ENCODE results near the gene MAGIX. TPM values are rescaled to one million over a fixed set of nuclear protein-coding genes. Genes with fewer than 3 reads are reported as not detected.

The MAGIX gene
- total and polyA plus RNA-seq, 2 of the 4 experiments (the other 2 are of a cell fraction) = 0.72 to 1.1 TPM

DNA sequence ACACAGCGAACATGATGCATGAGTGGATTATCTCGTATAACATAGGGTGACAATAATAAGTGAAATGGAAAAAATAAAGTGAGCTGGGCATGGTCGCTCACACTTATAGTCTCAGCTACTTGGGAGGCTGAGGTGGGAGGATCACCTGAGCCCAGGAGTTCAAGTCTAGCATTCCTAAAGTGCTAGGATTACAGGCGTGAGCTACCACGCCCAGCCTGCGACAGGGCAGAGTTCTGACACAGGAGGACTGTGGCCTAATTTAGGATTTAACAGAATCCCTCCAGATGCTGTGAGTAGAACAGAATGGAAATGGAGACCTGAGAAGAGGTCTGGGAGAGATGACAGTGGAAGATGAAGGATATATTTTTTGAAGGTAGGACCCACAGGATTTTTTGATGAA is 27.0 kb downstream of the MAGIX start:
- no peak for TF ChIP-seq MXI1 (IDR thresholded peaks at IDR 0.05; ENCODE audit: borderline replicate concordance, low read depth, low read length)
- no peak for TF ChIP-seq NFE2L2 (IDR thresholded peaks at IDR 0.05; ENCODE audit: low read depth, low read length)
- TF ChIP-seq POLR2A (IDR thresholded peaks at IDR 0.05; ENCODE audit: low read depth, low read length) = no peak
- TF ChIP-seq BHLHE40 (IDR thresholded peaks at IDR 0.05; ENCODE audit: low read depth, low read length) = no peak
- TF ChIP-seq, protein P1, sequence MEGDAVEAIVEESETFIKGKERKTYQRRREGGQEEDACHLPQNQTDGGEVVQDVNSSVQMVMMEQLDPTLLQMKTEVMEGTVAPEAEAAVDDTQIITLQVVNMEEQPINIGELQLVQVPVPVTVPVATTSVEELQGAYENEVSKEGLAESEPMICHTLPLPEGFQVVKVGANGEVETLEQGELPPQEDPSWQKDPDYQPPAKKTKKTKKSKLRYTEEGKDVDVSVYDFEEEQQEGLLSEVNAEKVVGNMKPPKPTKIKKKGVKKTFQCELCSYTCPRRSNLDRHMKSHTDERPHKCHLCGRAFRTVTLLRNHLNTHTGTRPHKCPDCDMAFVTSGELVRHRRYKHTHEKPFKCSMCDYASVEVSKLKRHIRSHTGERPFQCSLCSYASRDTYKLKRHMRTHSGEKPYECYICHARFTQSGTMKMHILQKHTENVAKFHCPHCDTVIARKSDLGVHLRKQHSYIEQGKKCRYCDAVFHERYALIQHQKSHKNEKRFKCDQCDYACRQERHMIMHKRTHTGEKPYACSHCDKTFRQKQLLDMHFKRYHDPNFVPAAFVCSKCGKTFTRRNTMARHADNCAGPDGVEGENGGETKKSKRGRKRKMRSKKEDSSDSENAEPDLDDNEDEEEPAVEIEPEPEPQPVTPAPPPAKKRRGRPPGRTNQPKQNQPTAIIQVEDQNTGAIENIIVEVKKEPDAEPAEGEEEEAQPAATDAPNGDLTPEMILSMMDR (conservative IDR thresholded peaks at IDR 0.05; ENCODE audit: low read depth, low read length) = no peak
- no peak for TF ChIP-seq FOS (IDR thresholded peaks at IDR 0.05; ENCODE audit: low read depth, low read length)
- TF ChIP-seq RFX5 (IDR thresholded peaks at IDR 0.05; ENCODE audit: low read depth, low read length) = no peak
- no peak for TF ChIP-seq SMC3 (IDR thresholded peaks at IDR 0.05; ENCODE audit: low read depth, low read length)
- TF ChIP-seq, protein P2, sequence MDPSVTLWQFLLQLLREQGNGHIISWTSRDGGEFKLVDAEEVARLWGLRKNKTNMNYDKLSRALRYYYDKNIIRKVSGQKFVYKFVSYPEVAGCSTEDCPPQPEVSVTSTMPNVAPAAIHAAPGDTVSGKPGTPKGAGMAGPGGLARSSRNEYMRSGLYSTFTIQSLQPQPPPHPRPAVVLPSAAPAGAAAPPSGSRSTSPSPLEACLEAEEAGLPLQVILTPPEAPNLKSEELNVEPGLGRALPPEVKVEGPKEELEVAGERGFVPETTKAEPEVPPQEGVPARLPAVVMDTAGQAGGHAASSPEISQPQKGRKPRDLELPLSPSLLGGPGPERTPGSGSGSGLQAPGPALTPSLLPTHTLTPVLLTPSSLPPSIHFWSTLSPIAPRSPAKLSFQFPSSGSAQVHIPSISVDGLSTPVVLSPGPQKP (IDR thresholded peaks at IDR 0.05; ENCODE audit: borderline replicate concordance, low read depth, low read length) = no peak
- TF ChIP-seq MAZ (IDR thresholded peaks at IDR 0.05; ENCODE audit: borderline replicate concordance, low read depth, low read length) = no peak
- no peak for TF ChIP-seq CHD1 (IDR thresholded peaks at IDR 0.05; ENCODE audit: low read depth, low read length)
- TF ChIP-seq, protein P3, sequence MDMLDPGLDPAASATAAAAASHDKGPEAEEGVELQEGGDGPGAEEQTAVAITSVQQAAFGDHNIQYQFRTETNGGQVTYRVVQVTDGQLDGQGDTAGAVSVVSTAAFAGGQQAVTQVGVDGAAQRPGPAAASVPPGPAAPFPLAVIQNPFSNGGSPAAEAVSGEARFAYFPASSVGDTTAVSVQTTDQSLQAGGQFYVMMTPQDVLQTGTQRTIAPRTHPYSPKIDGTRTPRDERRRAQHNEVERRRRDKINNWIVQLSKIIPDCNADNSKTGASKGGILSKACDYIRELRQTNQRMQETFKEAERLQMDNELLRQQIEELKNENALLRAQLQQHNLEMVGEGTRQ (IDR thresholded peaks at IDR 0.05; ENCODE audit: low read depth, low read length) = no peak
- no peak for TF ChIP-seq RAD21 (IDR thresholded peaks at IDR 0.05; ENCODE audit: low read length)
- no peak for TF ChIP-seq MAFK (IDR thresholded peaks at IDR 0.05; ENCODE audit: low read depth, low read length)
- no peak for TF ChIP-seq RCOR1 (IDR thresholded peaks at IDR 0.05; ENCODE audit: insufficient replicate concordance, low read length)
- no peak for TF ChIP-seq CEBPB (IDR thresholded peaks at IDR 0.05; ENCODE audit: low read depth, low read length)
- no peaks in the 10 kb centered on the region for H4K20me1 ChIP-seq (ENCODE audit: insufficient read depth, low read length)
- H4K8ac ChIP-seq (ENCODE audit: low read depth in 2 of 2, low read length in 2 of 2) = peak overlapping the region; percentile 8 to 29; a peak in 3 of 4 replicates
- in situ Hi-C loops (cut with MboI; ENCODE audit: low sequenced_read_pairs) = no loop called here
- H2BK20ac ChIP-seq (ENCODE audit: low read depth, low read length) = no peak overlapping the region
- peaks cover 3% of the 10 kb centered on the region; the same call in 1 of the 2 replicates for H3K9me1 ChIP-seq (ENCODE audit: insufficient read depth, low read length)
- no peak overlapping the region for H2BK15ac ChIP-seq (ENCODE audit: low read depth, low read length)
- 0 out of 2 replicates have a peak overlapping the region, but pooled peaks have one; percentile 36 for H3K4ac ChIP-seq (ENCODE audit: low read depth, low read length)
- no peak overlapping the region for H2BK120ac ChIP-seq (ENCODE audit: low read depth, low read length)
- no peak overlapping the region for H2BK5ac ChIP-seq (ENCODE audit: low read depth, low read length, poor library complexity, severe bottlenecking)
- no peak overlapping the region for H3K4me3 ChIP-seq (ENCODE audit: insufficient read depth, low read depth, low read length)
- ATAC-seq (ENCODE audit: low read depth) (no peak), DNase-seq (no peak)
- no peak overlapping the region for H3K27ac ChIP-seq (ENCODE audit: insufficient read depth, low read length)
- H3K27me3 ChIP-seq (ENCODE audit: control insufficient read depth, insufficient read depth, low read length) = no peaks in the 10 kb centered on the region
- H3K4me2 ChIP-seq (ENCODE audit: low read depth, low read length) = peak overlapping the region; percentile 58; the same call in 1 of the 2 replicates
- H3K9ac ChIP-seq (ENCODE audit: low read depth, low read length) = no peak overlapping the region
- H3K14ac ChIP-seq (replicated peaks; ENCODE audit: low read depth, low read length) = no peak overlapping the region
- no peak overlapping the region for H2AFZ ChIP-seq (replicated peaks; ENCODE audit: low read length, poor library complexity)
- POLR2A ChIA-PET (ENCODE audit: unreplicated experiment) = no interaction called here
- CTCF ChIA-PET = no interaction called here
- dilution Hi-C loops (cut with HindIII; ENCODE audit: low sequenced_read_pairs, unreplicated experiment) = no loop called here
- no peak overlapping the region; the same call in 1 of the 2 replicates for H4K91ac ChIP-seq (ENCODE audit: insufficient read depth, low read depth, low read length)
- H4K5ac ChIP-seq (ENCODE audit: low read depth, low read length) = no peak overlapping the region
- peak overlapping the region; percentile 66 for H2AK9ac ChIP-seq (replicated peaks; ENCODE audit: low read depth, low read length, poor library complexity)
- H3K36me3 ChIP-seq (ENCODE audit: control insufficient read depth, insufficient read depth, low read length) = no peaks in the 10 kb centered on the region
- peaks cover 5 to 8% of the 10 kb centered on the region in 2 experiments; a peak in 2 of 4 replicates for H3K79me1 ChIP-seq (ENCODE audit: low read depth in 1 of 2, low read length in 2 of 2)
- H2AK5ac ChIP-seq (ENCODE audit: low read depth, low read length) = 0 out of 2 replicates have a peak overlapping the region, but pooled peaks have one; percentile 43
- intact Hi-C loops (cut with micrococcal nuclease) = loop anchor here (5.0 kb wide), 1 partner anchor 563 kb away; no protein-coding TSS in a partner anchor
- no peak overlapping the region for H3K23ac ChIP-seq (ENCODE audit: low read depth, low read length)
- peaks cover 3% of the 10 kb centered on the region for H3K4me1 ChIP-seq (ENCODE audit: control insufficient read depth, insufficient read depth, low read length)
- H3K56ac ChIP-seq (ENCODE audit: extremely low read depth, insufficient read depth, low read length) = no peak overlapping the region
- WGBS, 2 experiments (ENCODE audit: extremely low coverage in 2 of 2, insufficient read length in 1 of 2) = 90% methylated on average over 2 of the region's 6 CpGs; no CpG with 5 or more reads in 1 of the 2 experiments
- no TSS peak for BruUV-seq (replicated peaks)
- no peaks in the 10 kb centered on the region for H3K9me3 ChIP-seq (ENCODE audit: control insufficient read depth, insufficient read depth, low read length)
- H3K18ac ChIP-seq (ENCODE audit: low read depth, low read length) = no peak overlapping the region
